Endometrial microvascular endothelial cells (primary cell): ENCODE results near the gene C16orf86. TPM values are rescaled to one million over a fixed set of nuclear protein-coding genes. Genes with fewer than 3 reads are reported as not detected.

Experiments used
- in situ Hi-C: cut with HindIII; loops from 2 replicates; pipeline ENCODE4 v1.10.0; 2017; ENCODE audit warnings: low sequenced_read_pairs, low pct_unique_long_range_greater_than_20kb; ENCODE audit errors: inconsistent ontology term
- total RNA-seq: library from RNA; depleted of rRNA; stranded (reverse); fragments of >200 nt; gene quantifications from one replicate; pipeline ENCODE4 v1.2.3, GENCODE V29; 2015; ENCODE audit errors: inconsistent ontology term

C16orf86 gene
- total RNA-seq, 1 donor from 2014 or later = 2.7 TPM

DNA sequence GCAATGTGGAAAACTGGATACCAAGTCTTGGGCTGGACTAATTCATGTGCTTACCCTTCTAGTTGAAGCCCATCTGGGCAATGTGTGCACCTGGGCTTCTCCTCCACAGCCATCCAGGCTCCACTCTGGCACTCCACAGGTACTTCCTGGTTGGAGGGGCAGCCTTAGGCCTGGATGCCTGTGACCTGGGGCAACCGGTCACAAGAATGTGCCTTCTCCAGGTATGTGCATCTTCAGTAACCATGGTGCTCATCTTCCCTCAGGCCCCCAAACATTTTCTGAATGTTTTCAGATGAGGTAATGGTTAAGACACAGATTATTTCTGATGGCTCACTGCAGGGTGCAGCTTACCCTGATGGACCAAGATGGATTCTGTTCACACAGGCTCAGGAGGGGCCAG, 11.1 kb downstream of the C16orf86 start:
- in situ Hi-C loops = loop anchor here (25.0 kb wide), 1 partner anchor 135 kb away; the partner anchor contains the start of genes RANBP10 and TSNAXIP1

GRCh38 chr16:67678354-67679023, 11.9 kb downstream of the C16orf86 start:
- in situ Hi-C loops = loop anchor here (25.0 kb wide), 1 partner anchor 134 kb away; the partner anchor contains the start of genes RANBP10 and TSNAXIP1

GRCh38 chr16:67679935-67680897, 13.6 kb downstream of the C16orf86 start:
- in situ Hi-C loops = loop anchor here (25.0 kb wide), 1 partner anchor 132 kb away; the partner anchor contains the start of genes RANBP10 and TSNAXIP1

DNA sequence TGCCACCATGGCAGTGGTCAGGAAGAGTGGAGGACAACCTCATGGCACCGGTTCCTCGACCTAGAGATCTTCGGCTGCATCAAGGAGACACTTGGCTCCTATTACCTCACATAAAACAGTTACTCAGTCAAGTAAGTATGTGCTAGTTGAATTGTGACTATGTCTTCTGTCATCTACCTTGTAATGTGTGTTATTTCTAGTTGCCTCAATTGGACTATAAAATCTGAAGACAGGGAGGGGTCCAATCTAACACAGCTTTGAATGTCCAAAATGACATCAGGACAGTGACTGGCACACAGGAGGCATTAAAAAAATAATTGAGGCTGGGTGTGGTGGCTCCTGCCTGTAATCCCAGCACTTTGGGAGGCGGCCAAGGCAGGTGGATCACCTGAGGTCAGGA, 17.2 kb downstream of the C16orf86 start:
- in situ Hi-C loops = loop anchor here (25.0 kb wide), 1 partner anchor 129 kb away; the partner anchor contains the start of genes RANBP10 and TSNAXIP1

DNA sequence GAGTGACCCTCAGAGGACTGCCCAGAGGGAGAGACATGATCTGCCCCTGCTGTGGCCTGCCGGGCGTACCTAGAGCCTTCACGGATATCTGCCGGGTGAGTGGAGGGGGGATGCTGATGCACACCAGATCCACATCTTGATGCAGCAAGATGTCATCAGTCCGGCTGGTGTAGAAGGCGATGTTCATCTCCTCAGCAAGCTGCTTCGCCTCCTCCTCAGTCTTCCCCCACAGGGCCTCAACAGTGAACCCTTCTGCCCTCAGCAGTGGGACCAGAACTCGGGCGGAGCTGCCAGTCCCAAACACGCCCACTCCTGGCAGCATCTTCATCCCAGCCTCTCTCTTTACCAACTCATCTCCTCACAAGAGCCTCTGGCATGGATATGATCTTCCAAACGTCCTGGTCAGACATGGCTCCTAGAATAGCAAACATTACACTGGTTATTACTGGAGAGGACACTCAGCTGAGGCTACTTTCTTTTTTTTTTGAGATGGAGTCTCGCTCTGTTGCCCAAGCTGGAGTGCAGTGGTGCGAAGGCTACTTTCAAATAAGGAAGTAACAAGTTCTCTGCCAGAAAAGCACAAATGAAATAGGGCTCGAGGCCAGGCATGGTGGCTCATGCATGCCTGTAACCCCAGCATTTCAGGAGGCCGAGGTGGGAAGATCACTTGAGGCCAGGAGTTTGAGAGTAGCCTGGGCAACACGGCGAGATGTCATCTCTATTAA, 18.9 kb downstream of the C16orf86 start:
- in situ Hi-C loops = loop anchor here (25.0 kb wide), 1 partner anchor 127 kb away; the partner anchor contains the start of genes RANBP10 and TSNAXIP1

- in situ Hi-C loops = loop anchor here (25.0 kb wide), 1 partner anchor 119 kb away; the partner anchor contains the start of genes RANBP10 and TSNAXIP1
Observed at GRCh38 chr16:67693517-67694285, 27.1 kb downstream of the C16orf86 start.

DNA sequence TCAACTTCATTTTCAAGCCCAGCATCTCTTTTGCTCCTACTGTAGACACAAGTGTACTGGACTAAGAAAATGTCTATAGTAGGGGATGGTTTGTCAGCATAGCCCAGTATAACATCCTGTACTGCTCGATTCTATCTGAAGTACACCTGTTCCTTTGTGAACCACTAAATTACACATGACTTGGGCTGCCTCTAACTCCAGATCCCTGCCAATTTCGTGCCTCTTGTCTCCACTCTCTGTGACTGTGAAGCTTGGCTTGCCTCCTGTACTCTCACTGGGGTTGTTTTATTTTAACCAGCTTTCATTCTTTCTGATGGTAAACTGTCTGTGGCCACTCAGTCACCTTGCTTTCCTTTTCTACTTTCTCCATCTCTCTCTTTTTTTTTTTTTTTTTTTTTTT, 28.0 kb downstream of the C16orf86 start:
- in situ Hi-C loops = loop anchor here (25.0 kb wide), 1 partner anchor 118 kb away; the partner anchor contains the start of genes RANBP10 and TSNAXIP1

GRCh38 chr16:67697422-67698185, 31.0 kb downstream of the C16orf86 start:
- in situ Hi-C loops = loop anchor here (25.0 kb wide), 1 partner anchor 115 kb away; the partner anchor contains the start of genes RANBP10 and TSNAXIP1

- in situ Hi-C loops = loop anchor here (25.0 kb wide), 1 partner anchor 113 kb away; the partner anchor contains the start of genes RANBP10 and TSNAXIP1
Observed at GRCh38 chr16:67699265-67699664, 32.7 kb downstream of the C16orf86 start.

- in situ Hi-C loops = no loop called here
Observed at GRCh38 chr16:67701420-67701819, 34.8 kb downstream of the C16orf86 start.

DNA sequence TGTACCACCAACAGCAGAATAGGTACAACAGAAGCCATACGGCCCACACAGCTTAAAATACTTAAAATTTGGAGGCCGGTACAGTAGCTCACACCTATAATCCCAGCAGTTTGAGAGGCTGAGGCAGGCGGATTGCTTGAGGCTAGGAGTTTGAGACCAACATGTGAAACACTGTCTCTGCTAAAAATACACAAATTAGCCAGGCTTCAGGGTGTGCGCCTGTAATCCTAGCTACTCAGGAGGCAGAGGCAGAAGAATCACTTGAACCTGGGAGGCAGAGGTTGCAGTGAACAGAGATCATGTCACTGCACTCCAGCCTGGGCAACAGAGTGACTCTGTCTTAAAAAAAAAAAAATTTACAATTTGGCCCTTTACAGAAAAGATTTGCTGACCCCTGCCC, 35.5 kb downstream of the C16orf86 start:
- in situ Hi-C loops = no loop called here

- in situ Hi-C loops = no loop called here
Observed at GRCh38 chr16:67703626-67704025, 37.0 kb downstream of the C16orf86 start.

DNA sequence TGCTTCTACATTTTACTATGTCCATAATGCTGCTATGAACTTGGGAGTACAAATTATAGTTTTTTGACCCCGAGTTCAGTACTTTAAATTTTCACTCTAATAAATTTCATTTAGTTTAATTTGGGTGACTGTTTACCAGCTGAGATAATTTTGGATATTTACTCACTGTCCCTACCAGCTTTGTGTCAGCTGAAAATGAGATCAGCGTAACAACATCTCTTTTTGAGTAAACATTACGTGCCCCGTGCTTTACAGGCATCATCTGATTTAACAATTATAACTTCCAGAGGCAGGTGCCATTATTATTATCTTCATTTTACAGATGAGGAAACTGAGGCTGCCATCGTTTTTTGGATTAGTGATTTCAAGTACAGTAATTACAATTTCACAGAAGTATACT, 37.5 kb downstream of the C16orf86 start:
- in situ Hi-C loops = no loop called here

- in situ Hi-C loops = no loop called here
Observed at GRCh38 chr16:67707210-67707609, 40.6 kb downstream of the C16orf86 start.

DNA sequence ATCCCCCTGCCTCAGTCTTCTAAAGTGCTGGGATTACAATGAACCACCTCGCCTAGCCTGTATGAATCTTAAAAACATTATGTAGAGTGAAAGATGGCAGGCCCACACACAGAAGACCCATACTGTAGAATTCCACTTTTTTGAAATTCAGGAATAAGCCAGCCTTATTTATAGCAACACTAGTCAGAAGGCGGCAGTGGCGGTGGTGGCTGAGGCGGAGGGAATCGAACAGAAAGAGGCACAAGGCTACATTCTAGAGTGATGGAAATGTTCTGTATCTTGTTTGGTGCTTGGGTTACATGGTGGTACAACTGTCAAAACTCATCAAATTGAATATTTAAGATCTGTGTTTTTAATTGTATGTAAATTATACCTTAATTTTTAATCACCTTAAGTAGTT, 41.2 kb downstream of the C16orf86 start:
- in situ Hi-C loops = no loop called here

DNA sequence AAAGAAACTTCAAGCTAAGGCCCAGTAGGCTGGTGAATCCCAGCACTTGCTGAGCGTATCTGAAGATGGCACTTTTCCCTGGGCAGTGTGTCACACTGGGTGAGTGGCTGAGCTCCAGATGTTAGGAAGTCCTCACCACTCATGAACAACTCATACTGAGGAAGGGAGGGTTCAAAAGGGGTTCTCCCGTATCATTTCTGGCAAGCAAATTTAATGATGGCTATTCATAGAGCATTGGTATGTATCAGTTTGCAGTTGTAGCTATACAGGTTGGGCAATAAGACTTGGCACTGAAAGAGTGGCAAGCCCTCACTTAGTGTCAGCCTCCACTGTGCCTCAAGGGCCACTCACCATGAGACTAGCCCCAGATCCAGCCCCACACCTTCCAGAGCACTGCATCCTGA, 41.8 kb downstream of the C16orf86 start:
- in situ Hi-C loops = no loop called here

DNA sequence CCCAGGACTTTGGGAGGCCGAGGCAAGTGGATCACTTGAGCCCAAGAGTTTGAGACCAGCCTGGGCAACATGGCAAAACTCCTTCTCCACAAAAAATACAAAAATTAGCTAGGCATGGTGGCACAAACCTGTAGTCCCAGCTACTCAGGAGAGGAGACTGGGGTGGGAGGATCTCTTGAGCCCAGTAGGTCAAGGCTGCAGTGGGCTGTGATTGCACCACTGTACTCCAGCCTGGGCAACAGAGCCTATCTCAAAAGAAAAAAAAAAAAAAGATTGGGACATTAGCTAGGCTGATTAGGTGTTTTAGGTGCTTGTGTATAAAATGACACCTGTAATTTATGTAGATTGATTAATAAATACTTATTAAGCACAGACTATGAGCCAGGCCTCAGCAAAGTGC, 42.4 kb downstream of the C16orf86 start:
- in situ Hi-C loops = no loop called here
